Activated T-cell treated with anti-CD3 and anti-CD28 coated beads for 1 hour (primary cell): ENCODE data around the gene CCDC148.

Source experiments
- DNase-seq: peaks from one replicate; pipeline ENCODE4 v3.0.0-alpha.2; 2020; ENCODE audit warnings: low read depth

Gene CCDC148

DNA sequence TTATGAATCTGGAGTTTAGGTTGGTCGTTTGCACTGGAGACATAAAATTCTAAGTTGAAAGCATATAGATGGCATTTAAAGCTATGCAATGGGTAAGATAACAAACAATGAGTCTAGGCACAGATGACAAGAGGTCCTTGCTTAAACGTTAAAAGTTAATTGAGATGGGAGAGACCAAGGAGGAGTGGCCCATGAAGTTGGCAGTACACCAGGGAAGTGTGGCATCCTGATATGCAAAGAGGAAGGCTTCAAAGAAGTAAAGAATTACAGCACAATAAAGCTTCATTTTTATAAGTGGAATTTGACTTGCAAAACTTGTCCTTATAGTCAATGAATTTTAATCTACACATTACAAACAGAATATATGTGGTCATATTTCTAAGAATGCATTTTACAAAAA is 331.7 kb downstream of the CCDC148 start:
- no peak for DNase-seq
